K562 (cell line): ENCODE data around the gene MPC2. TPM values are rescaled to one million over a fixed set of nuclear protein-coding genes. Genes with fewer than 3 reads are reported as not detected.

Experiments used
- BRD4 ChIP-seq: fragments of 200-600 bp; sonication (generic); IDR thresholded peaks from 2 replicates; pipeline ENCODE4 v1.6.1; 2017; ENCODE audit warnings: inconsistent platforms
- BRF2 ChIP-seq: IDR thresholded peaks from 3 replicates; pipeline ENCODE4 v1.6.1; 2011; ENCODE audit warnings: borderline replicate concordance, mild to moderate bottlenecking; ENCODE audit not compliant: insufficient read length, insufficient read depth
- ETS2 ChIP-seq: IDR thresholded peaks from 2 replicates; pipeline ENCODE4 v1.6.1; 2016; ENCODE audit warnings: borderline replicate concordance, missing genetic modification characterization, mild to moderate bottlenecking, moderate library complexity, missing compliant biosample characterization; ENCODE audit not compliant: poor library complexity, severe bottlenecking
- FOXJ3 ChIP-seq: sonication (generic); formaldehyde crosslinking; IDR thresholded peaks from 2 replicates; pipeline ENCODE4 v1.4.0; 2020; ENCODE audit warnings: mild to moderate bottlenecking, missing genetic modification reagents
- GATAD2A ChIP-seq: fragments of 450-650 bp; IDR thresholded peaks from 2 replicates; pipeline ENCODE4 v1.6.1; 2017
- HDAC3 ChIP-seq: fragments of 450-650 bp; IDR thresholded peaks from 2 replicates; pipeline ENCODE4 v1.6.1; 2018; ENCODE audit warnings: borderline replicate concordance, mild to moderate bottlenecking, moderate library complexity; ENCODE audit not compliant: partially characterized antibody
- HNRNPK ChIP-seq: fragments of 200-400 bp; formaldehyde crosslinking; IDR thresholded peaks from one replicate; pipeline ENCODE4 v1.6.1; 2018; ENCODE audit warnings: mild to moderate bottlenecking, low read depth, low read length; ENCODE audit not compliant: poor library complexity, severe bottlenecking
- ILK ChIP-seq: fragments of 450-650 bp; IDR thresholded peaks from 2 replicates; pipeline ENCODE4 v1.6.1; 2016; ENCODE audit warnings: missing genetic modification characterization, low read depth, mild to moderate bottlenecking, missing compliant biosample characterization, moderate library complexity, borderline replicate concordance
- IRF2 ChIP-seq: sonication (generic); formaldehyde crosslinking; IDR thresholded peaks from 2 replicates; pipeline ENCODE4 v1.8.1; 2022; ENCODE audit warnings: mild to moderate bottlenecking, missing genetic modification reagents
- MECOM ChIP-seq: fragments of 250-450 bp; sonication (Bioruptor Pico); IDR thresholded peaks from 2 replicates; pipeline ENCODE4 v1.8.0; 2022; ENCODE audit warnings: inconsistent platforms
- MYBL2 ChIP-seq, 2 experiments: fragments of 450-650 bp in 1 of 2; sonication (generic) in 1 of 2; formaldehyde crosslinking in 1 of 2; IDR thresholded peaks; 2 replicates each; pipeline versions ENCODE4 v1.6.1 to v1.8.1; 2017 to 2022; ENCODE audit warnings: borderline replicate concordance in 1 of 2, inconsistent platforms in 1 of 2, low read depth in 1 of 2, mild to moderate bottlenecking in 1 of 2, missing genetic modification reagents in 1 of 2, moderate library complexity in 1 of 2
- NBN ChIP-seq: fragments of 450-650 bp; IDR thresholded peaks from 2 replicates; pipeline ENCODE4 v1.6.1; 2016; ENCODE audit warnings: low read depth, mild to moderate bottlenecking
- PCBP2 ChIP-seq: fragments of 200-400 bp; formaldehyde crosslinking; IDR thresholded peaks from 2 replicates; pipeline ENCODE4 v1.6.1; 2018; ENCODE audit warnings: low read length, low read depth, mild to moderate bottlenecking, moderate library complexity; ENCODE audit not compliant: poor library complexity, severe bottlenecking
- POLR2AphosphoS2 ChIP-seq: IDR thresholded peaks from 2 replicates; pipeline ENCODE4 v1.6.1; 2012; ENCODE audit warnings: low read length, improper control_type of control experiment
- POLR2B ChIP-seq: fragments of 450-650 bp; IDR thresholded peaks from 2 replicates; pipeline ENCODE4 v1.6.1; 2018; ENCODE audit warnings: low read depth; ENCODE audit not compliant: partially characterized antibody
- SMARCC2 ChIP-seq: fragments of 450-650 bp; IDR thresholded peaks from 2 replicates; pipeline ENCODE4 v1.6.1; 2017; ENCODE audit warnings: antibody characterized with exemption, moderate library complexity, mild to moderate bottlenecking, low read depth
- SRSF1 ChIP-seq: fragments of 200-400 bp; formaldehyde crosslinking; IDR thresholded peaks from 2 replicates; pipeline ENCODE4 v1.6.1; 2017; ENCODE audit warnings: mild to moderate bottlenecking, low read depth, low read length, moderate library complexity
- TAL1 ChIP-seq: fragments of 450-650 bp; IDR thresholded peaks from 2 replicates; pipeline ENCODE4 v1.6.1; 2016; ENCODE audit warnings: mild to moderate bottlenecking
- ZNF354B ChIP-seq: fragments of 250-450 bp; sonication (Bioruptor Pico); IDR thresholded peaks from 2 replicates; pipeline ENCODE4 v1.4.0; 2020
- ZNF584 ChIP-seq: fragments of 200-800 bp; sonication (Bioruptor generic); IDR thresholded peaks from 2 replicates; pipeline ENCODE4 v1.6.1; 2016; ENCODE audit warnings: low read depth, mild to moderate bottlenecking, missing genetic modification characterization, missing compliant biosample characterization
- ZNF696 ChIP-seq: fragments of 250-450 bp; sonication (Bioruptor Pico); conservative IDR thresholded peaks from 2 replicates; pipeline ENCODE4 v1.4.0; 2020; ENCODE audit warnings: mild to moderate bottlenecking, moderate library complexity
- polyA plus RNA-seq, 8 experiments: library from polyadenylated mRNA; depleted of rRNA in 4 of 8; stranded (reverse) in 5 of 8; unstranded in 3 of 8; fragments of >200 nt; fragmentation: Nextera tagmentation in 2 of 8; fragmentation: Illumina TruSeq in 1 of 8; extraction: Ambion mirVana in 2 of 8; extraction: Trizol in 1 of 8; gene quantifications; 2 replicates each; pipeline versions ENCODE4 v1.2.1 to v1.2.3, GENCODE V29; 2011 to 2014; ENCODE audit warnings: inconsistent platforms in 1 of 8, missing spikeins in 1 of 8
- total RNA-seq, 7 experiments: library from RNA; depleted of rRNA in 6 of 7; stranded (reverse); fragments of >200 nt in 6 of 7; fragmentation: Illumina TruSeq in 2 of 7; extraction: Trizol in 2 of 7; gene quantifications; 2 replicates each; pipeline versions ENCODE4 v1.2.1 to v1.2.3, GENCODE V29; 2011 to 2021; ENCODE audit warnings: low replicate concordance in 1 of 7
- TF ChIP-seq, protein P1 (sequence below), 2 experiments: fragments of 250-450 bp in 1 of 2; fragments of 450-650 bp in 1 of 2; sonication (Bioruptor Pico) in 1 of 2; IDR thresholded peaks; 2 replicates each; pipeline versions ENCODE4 v1.6.1 to v1.8.0; 2016 to 2021; ENCODE audit warnings: mild to moderate bottlenecking in 2 of 2, moderate library complexity in 2 of 2, missing compliant biosample characterization in 1 of 2, missing genetic modification characterization in 1 of 2
- TF ChIP-seq, protein P2 (sequence below): sonication (generic); IDR thresholded peaks from 2 replicates; pipeline ENCODE4 v1.6.1; 2016

MPC2 gene
- total and polyA plus RNA-seq, 9 of the 15 experiments (the other 6 are each of a cell fraction or from before 2014, with no cell fraction given), result 70.7 to 179 (median 144) TPM

- TF ChIP-seq BRF2 (no peak), TAL1 (peak; percentile 14; the same call in 1 of the 2 replicates), SMARCC2 (no peak; the same call in 1 of the 2 replicates), HNRNPK (no peak), POLR2AphosphoS2 (no peak), MYBL2 (IDR thresholded peaks at IDR 0.05; ENCODE audit: low read depth) (no peak), MYBL2 (CRISPR knock-in tag; IDR thresholded peaks at IDR 0.05; ENCODE audit: borderline replicate concordance) (no peak), MECOM (CRISPR knock-in tag) (0 out of 2 replicates have a peak, but pooled peaks have one; percentile 4), SRSF1 (no peak), ILK (tag) (no peak), ETS2 (tag) (no peak), ZNF696 (CRISPR knock-in tag) (no peak), BRD4 (no peak), GATAD2A (peak; percentile 89; the same call in 1 of the 2 replicates), HDAC3 (no peak), IRF2 (CRISPR knock-in tag) (no peak), ZNF584 (CRISPR knock-in tag) (no peak), FOXJ3 (CRISPR knock-in tag) (no peak), ZNF354B (CRISPR knock-in tag) (0 out of 2 replicates have a peak, but pooled peaks have one; percentile 8), PCBP2 (no peak), POLR2B (peak; percentile 48), NBN (0 out of 2 replicates have a peak, but pooled peaks have one; percentile 43)
- TF ChIP-seq, protein P1, sequence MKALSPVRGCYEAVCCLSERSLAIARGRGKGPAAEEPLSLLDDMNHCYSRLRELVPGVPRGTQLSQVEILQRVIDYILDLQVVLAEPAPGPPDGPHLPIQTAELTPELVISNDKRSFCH (CRISPR knock-in tag; IDR thresholded peaks at IDR 0.05), result no peak
- TF ChIP-seq, protein P1 (tag; IDR thresholded peaks at IDR 0.05), result peak; percentile 53; the same call in 1 of the 2 replicates
- TF ChIP-seq, protein P2, sequence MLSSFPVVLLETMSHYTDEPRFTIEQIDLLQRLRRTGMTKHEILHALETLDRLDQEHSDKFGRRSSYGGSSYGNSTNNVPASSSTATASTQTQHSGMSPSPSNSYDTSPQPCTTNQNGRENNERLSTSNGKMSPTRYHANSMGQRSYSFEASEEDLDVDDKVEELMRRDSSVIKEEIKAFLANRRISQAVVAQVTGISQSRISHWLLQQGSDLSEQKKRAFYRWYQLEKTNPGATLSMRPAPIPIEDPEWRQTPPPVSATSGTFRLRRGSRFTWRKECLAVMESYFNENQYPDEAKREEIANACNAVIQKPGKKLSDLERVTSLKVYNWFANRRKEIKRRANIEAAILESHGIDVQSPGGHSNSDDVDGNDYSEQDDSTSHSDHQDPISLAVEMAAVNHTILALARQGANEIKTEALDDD, result peak; percentile 45; the same call in 1 of the 2 replicates
These were observed 1.4 kb downstream of the MPC2 start (continued) for GRCh38 chr1:167935216-167936067.
